B cell (primary cell): ENCODE measurements around the gene MTMR8. TPM values are rescaled to one million over a fixed set of nuclear protein-coding genes. Genes with fewer than 3 reads are reported as not detected.
"Not testable (repeated sequence)": the region's sequence is repeated elsewhere in the genome, so short reads cannot be mapped to it uniquely, and the experiment has no call there.

ENCODE experiments used
- ATAC-seq: fragments of 200-7000 bp; cut with Tn5 transposase; one replicate; pipeline ENCODE4 v1.10.0; 2021; ENCODE audit warnings: low read depth, mild to moderate bottlenecking, moderate number of reproducible peaks, moderate library complexity
- CTCF ChIA-PET: fragments of 350-600 bp; sonication (Branson Sonifier 250); formaldehyde crosslinking; loops from one replicate; lab custom pipeline; 2021; ENCODE audit warnings: antibody characterized with exemption, inconsistent platforms; lab: Charles Lee
- POLR2A ChIA-PET: fragments of 350-600 bp; sonication (Branson Sonifier 250); formaldehyde crosslinking; loops from one replicate; lab custom pipeline; 2021; ENCODE audit warnings: antibody characterized with exemption; lab: Charles Lee
- DNase-seq: peaks from one replicate; pipeline ENCODE4 v3.0.0; 2013
- H2AFZ ChIP-seq: 2 replicates; pipeline ENCODE4 v1.6.1; 2012; ENCODE audit warnings: mild to moderate bottlenecking, low read depth, low read length; ENCODE audit not compliant: insufficient read depth, poor library complexity, severe bottlenecking
- H3K27ac ChIP-seq, 2 donors: 1 replicate in 1 of 2; 2 replicates in 1 of 2; pipeline ENCODE4 v1.5.1; 2012 to 2013; ENCODE audit warnings: low read length in 2 of 2, mild to moderate bottlenecking in 2 of 2, moderate library complexity in 1 of 2
- H3K27me3 ChIP-seq, 4 experiments: fragments of 200-600 bp in 1 of 4; sonication (generic) in 1 of 4; replicated peaks in 1 of 4; 1 replicate in 2 of 4; 2 replicates in 2 of 4; pipeline versions ENCODE4 v1.6.1 to v1.7.0; 2013 to 2016; ENCODE audit warnings: low read length in 3 of 4, mild to moderate bottlenecking in 2 of 4, mixed read lengths in 1 of 4, moderate library complexity in 1 of 4; ENCODE audit not compliant: insufficient read depth in 4 of 4, control insufficient read depth in 3 of 4; ENCODE audit errors: control extremely low read depth in 1 of 4
- H3K36me3 ChIP-seq, 2 experiments: replicated peaks in 1 of 2; 1 replicate in 1 of 2; 2 replicates in 1 of 2; pipeline versions ENCODE4 v1.6.1 to v1.7.1; 2013; ENCODE audit warnings: low read length in 1 of 2; ENCODE audit not compliant: insufficient read depth in 2 of 2, control insufficient read depth in 1 of 2; ENCODE audit errors: control extremely low read depth in 1 of 2, extremely low read depth in 1 of 2
- H3K4me1 ChIP-seq, 2 donors: fragments of 200-600 bp in 1 of 2; sonication (generic) in 1 of 2; 1 replicate in 1 of 2; 2 replicates in 1 of 2; pipeline versions ENCODE4 v1.5.1 to v1.6.1; 2013 to 2017; ENCODE audit warnings: low read length in 2 of 2; ENCODE audit not compliant: control insufficient read depth in 2 of 2, insufficient read depth in 2 of 2
- H3K4me2 ChIP-seq: replicated peaks from 2 replicates; pipeline ENCODE3; 2012; ENCODE audit warnings: mild to moderate bottlenecking, low read depth, low read length; ENCODE audit not compliant: poor library complexity, severe bottlenecking
- H3K4me3 ChIP-seq, 5 experiments: fragments of 200-600 bp in 1 of 5; sonication (generic) in 1 of 5; 1 replicate in 3 of 5; 2 replicates in 2 of 5; pipeline versions ENCODE4 v1.5.1 to v1.7.0; 2011 to 2016; ENCODE audit warnings: low read length in 4 of 5, mild to moderate bottlenecking in 4 of 5, low read depth in 2 of 5, control low read depth in 1 of 5, moderate library complexity in 1 of 5; ENCODE audit not compliant: insufficient read depth in 1 of 5; ENCODE audit errors: control extremely low read depth in 1 of 5, extremely low read depth in 1 of 5
- H3K79me2 ChIP-seq: fragments of 200-600 bp; sonication (generic); one replicate; pipeline ENCODE4 v1.6.0; 2016; ENCODE audit warnings: low read length; ENCODE audit not compliant: control insufficient read depth, insufficient read depth
- H3K9ac ChIP-seq: fragments of 200-600 bp; sonication (generic); 2 replicates; pipeline ENCODE4 v1.6.1; 2017; ENCODE audit warnings: mild to moderate bottlenecking, low read length, moderate library complexity
- H3K9me3 ChIP-seq, 3 donors: one replicate each; pipeline versions ENCODE4 v1.6.1 to v1.7.1; 2013; ENCODE audit warnings: low read length in 2 of 3; ENCODE audit not compliant: control insufficient read depth in 2 of 3, insufficient read depth in 1 of 3; ENCODE audit errors: control extremely low read depth in 1 of 3
- H4K20me1 ChIP-seq: 2 replicates; pipeline ENCODE4 v1.6.0; 2012; ENCODE audit warnings: mild to moderate bottlenecking, low read length; ENCODE audit not compliant: insufficient read depth, control insufficient read depth, poor library complexity, severe bottlenecking
- H3K27ac Mint-ChIP-seq: one replicate; pipeline ENCODE4 v1.8.0; 2021; ENCODE audit warnings: mixed read lengths
- H3K27me3 Mint-ChIP-seq: one replicate; pipeline ENCODE4 v1.8.0; 2021; ENCODE audit warnings: mixed read lengths
- H3K4me1 Mint-ChIP-seq: one replicate; pipeline ENCODE4 v1.8.0; 2021; ENCODE audit warnings: mixed read lengths
- H3K4me3 Mint-ChIP-seq: one replicate; pipeline ENCODE4 v1.8.0; 2021; ENCODE audit warnings: mixed read lengths
- H3K9me3 Mint-ChIP-seq: one replicate; pipeline ENCODE4 v1.8.0; 2022; ENCODE audit warnings: mixed read lengths; ENCODE audit not compliant: insufficient read depth
- CTCF ChIP-seq: fragments of 200-600 bp; IDR thresholded peaks from one replicate; pipeline ENCODE4 v1.8.0; 2022; ENCODE audit warnings: antibody characterized with exemption, mild to moderate bottlenecking
- EZH2 ChIP-seq: IDR thresholded peaks from 2 replicates; pipeline ENCODE4 v1.6.1; 2012; ENCODE audit warnings: borderline replicate concordance, low read depth, mild to moderate bottlenecking, moderate library complexity, low read length; ENCODE audit not compliant: insufficient read depth, poor library complexity, severe bottlenecking
- WGBS: methylation state at CpG from one replicate; pipeline ENCODE4 v1.1.5; 2013; ENCODE audit warnings: missing lambda C conversion rate; ENCODE audit not compliant: insufficient coverage; 5-methylcytosine and 5-hydroxymethylcytosine counted together
- intact Hi-C: fragments of 100-400 bp; cut with micrococcal nuclease; formaldehyde crosslinking; loops from one replicate; pipeline ENCODE4 v1.10.0; 2022
- polyA plus RNA-seq: library from polyadenylated mRNA; depleted of rRNA; stranded (reverse); fragments of >200 nt; gene quantifications from 2 replicates; pipeline ENCODE4 v1.2.3, GENCODE V29; 2012
- total RNA-seq, 2 donors: library from RNA; stranded (reverse); fragments of 120-200 nt in 1 of 2; gene quantifications; 1 replicate in 1 of 2; 2 replicates in 1 of 2; pipeline versions ENCODE4 v1.2.3 to v1.2.4, GENCODE V29; 2013 to 2022

MTMR8 gene
- total and polyA plus RNA-seq, 2 donors (not counting 1 experiment from before 2014, with no cell fraction given), result 1.8 to 11.8 TPM

- no peak overlapping the region for H3K9ac ChIP-seq
- peaks cover 4 to 9% of the 10 kb centered on the region in 2 donors for H3K4me1 ChIP-seq
- no peaks in the 10 kb centered on the region for H3K9me3 ChIP-seq
- POLR2A ChIA-PET, result no interaction called here
- no peaks in the 10 kb centered on the region for H3K27me3 ChIP-seq
- peak overlapping the region in 1 of 2 donors; percentile 33 for H3K27ac ChIP-seq
- DNase-seq (peak; percentile 3), ATAC-seq (peak; percentile 31)
- CTCF ChIA-PET, result no interaction called here
- peak overlapping the region; percentile 28 for H3K27ac Mint-ChIP-seq
- no peak overlapping the region for H3K4me3 ChIP-seq
- peaks cover 8% of the 10 kb centered on the region for H3K4me1 Mint-ChIP-seq
- TF ChIP-seq CTCF (no peak), EZH2 (no peak)
- H3K4me3 Mint-ChIP-seq, result no peak overlapping the region
- H3K9me3 Mint-ChIP-seq, result no peaks in the 10 kb centered on the region
- intact Hi-C loops, result no loop called here
- H4K20me1 ChIP-seq, result no peaks in the 10 kb centered on the region
- peak overlapping the region; percentile 28 for H3K4me2 ChIP-seq
- peak overlapping the region; percentile 46 for H2AFZ ChIP-seq
- H3K36me3 ChIP-seq, result no peaks in the 10 kb centered on the region
- H3K79me2 ChIP-seq, result no peaks in the 10 kb centered on the region
- no peaks in the 10 kb centered on the region for H3K27me3 Mint-ChIP-seq
These were observed 32.0 kb upstream of the MTMR8 start for GRCh38 chrX:64427281-64427680.

GRCh38 chrX:64409730-64410129, 14.5 kb upstream of the MTMR8 start:
- H3K9me3 Mint-ChIP-seq, POLR2A ChIA-PET, H3K4me1 Mint-ChIP-seq: not testable (repeated sequence)

More at GRCh38 chrX:64409730-64410129, 14.5 kb upstream of the MTMR8 start:
- H3K36me3 ChIP-seq, H3K27me3 ChIP-seq, ATAC-seq, H2AFZ ChIP-seq, H4K20me1 ChIP-seq, H3K27ac Mint-ChIP-seq, H3K4me3 ChIP-seq, DNase-seq, H3K79me2 ChIP-seq, H3K27me3 Mint-ChIP-seq, H3K9ac ChIP-seq, H3K4me2 ChIP-seq, H3K4me1 ChIP-seq, CTCF ChIA-PET, H3K9me3 ChIP-seq, H3K4me3 Mint-ChIP-seq, intact Hi-C loops, H3K27ac ChIP-seq: not testable (repeated sequence)
- WGBS, result no CpG with 5 or more reads among the region's 4 CpGs
